ENCODE results near the gene GFY. TPM values are rescaled to one million over a fixed set of nuclear protein-coding genes. Genes with fewer than 3 reads are reported as not detected.

Gene GFY
- total RNA-seq, 1 donor = not detected

GRCh38 chr19:49432141-49433073 lies 7.2 kb downstream of the GFY start:
- DNase-seq (ENCODE audit: low read depth) = no peak
- TF ChIP-seq, protein P1, sequence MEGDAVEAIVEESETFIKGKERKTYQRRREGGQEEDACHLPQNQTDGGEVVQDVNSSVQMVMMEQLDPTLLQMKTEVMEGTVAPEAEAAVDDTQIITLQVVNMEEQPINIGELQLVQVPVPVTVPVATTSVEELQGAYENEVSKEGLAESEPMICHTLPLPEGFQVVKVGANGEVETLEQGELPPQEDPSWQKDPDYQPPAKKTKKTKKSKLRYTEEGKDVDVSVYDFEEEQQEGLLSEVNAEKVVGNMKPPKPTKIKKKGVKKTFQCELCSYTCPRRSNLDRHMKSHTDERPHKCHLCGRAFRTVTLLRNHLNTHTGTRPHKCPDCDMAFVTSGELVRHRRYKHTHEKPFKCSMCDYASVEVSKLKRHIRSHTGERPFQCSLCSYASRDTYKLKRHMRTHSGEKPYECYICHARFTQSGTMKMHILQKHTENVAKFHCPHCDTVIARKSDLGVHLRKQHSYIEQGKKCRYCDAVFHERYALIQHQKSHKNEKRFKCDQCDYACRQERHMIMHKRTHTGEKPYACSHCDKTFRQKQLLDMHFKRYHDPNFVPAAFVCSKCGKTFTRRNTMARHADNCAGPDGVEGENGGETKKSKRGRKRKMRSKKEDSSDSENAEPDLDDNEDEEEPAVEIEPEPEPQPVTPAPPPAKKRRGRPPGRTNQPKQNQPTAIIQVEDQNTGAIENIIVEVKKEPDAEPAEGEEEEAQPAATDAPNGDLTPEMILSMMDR (IDR thresholded peaks at IDR 0.05; ENCODE audit: insufficient read depth, low read depth, low read length) = no peak
- no peak overlapping the region for H3K4me3 ChIP-seq (ENCODE audit: low read depth, low read length)

DNA sequence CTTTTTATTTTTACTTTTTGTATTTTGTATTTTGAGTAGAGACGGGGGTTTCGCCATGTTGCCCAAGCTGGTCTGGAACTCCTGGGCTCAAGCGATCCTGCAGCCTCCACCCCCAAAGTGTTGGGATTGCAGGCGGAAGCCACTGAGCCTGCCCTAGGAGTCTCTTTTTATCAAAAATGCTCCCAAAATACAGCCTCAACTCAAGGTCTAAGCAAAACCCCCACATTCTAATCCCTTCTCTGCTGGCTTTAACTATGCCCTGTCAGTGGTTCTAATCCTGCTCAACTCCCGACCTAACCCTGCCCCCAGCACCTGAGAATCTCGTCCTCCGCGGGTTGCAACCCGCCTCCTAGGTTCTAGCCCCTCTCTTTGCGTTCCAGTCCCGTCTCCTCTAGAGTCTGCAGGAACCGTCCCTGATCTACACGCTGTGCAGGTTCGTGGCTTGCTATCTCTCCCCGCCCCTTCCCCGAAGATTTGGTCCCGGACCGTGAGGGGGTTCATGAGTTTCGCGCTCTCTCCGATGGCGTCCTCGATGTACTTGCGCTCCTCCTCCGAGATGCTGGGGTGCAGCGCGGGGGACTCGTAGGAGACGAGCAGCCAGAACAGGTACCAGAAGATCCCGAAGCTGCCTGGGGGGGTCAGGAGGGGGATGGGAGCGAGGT lies 8.2 kb downstream of the GFY start:
- no peak for DNase-seq (ENCODE audit: low read depth)
- no peak overlapping the region for H3K4me3 ChIP-seq (ENCODE audit: low read depth, low read length)
- TF ChIP-seq, protein P1 (IDR thresholded peaks at IDR 0.05; ENCODE audit: insufficient read depth, low read depth, low read length) = no peak

GRCh38 chr19:49434907-49435583 lies 9.9 kb downstream of the GFY start:
- TF ChIP-seq, protein P1 (IDR thresholded peaks at IDR 0.05; ENCODE audit: insufficient read depth, low read depth, low read length) = no peak
- H3K4me3 ChIP-seq (ENCODE audit: low read depth, low read length) = no peak overlapping the region
- no peak for DNase-seq (ENCODE audit: low read depth)

DNA sequence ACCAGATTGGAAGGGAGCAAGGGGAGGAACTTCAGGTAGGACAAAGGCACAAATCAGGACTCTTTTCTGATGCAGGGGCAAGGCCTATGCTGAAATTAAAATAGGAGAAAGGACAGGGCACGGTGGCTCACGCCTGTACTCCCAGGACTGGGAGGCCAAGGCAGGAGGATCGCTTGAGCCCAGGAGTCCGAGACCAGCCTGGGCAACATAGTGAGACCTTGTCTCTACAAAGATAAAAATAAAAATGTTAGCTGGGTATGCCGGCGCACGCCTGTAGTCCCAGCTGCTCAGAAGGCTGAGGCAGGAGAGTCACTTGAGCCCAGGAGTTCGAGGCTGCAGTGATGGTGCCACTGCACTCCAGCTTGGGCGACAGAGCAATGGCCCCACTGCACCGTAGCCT lies 10.5 kb downstream of the GFY start:
- H3K4me3 ChIP-seq (ENCODE audit: low read depth, low read length) = no peak overlapping the region
- no peak for DNase-seq (ENCODE audit: low read depth)
- TF ChIP-seq, protein P1 (IDR thresholded peaks at IDR 0.05; ENCODE audit: insufficient read depth, low read depth, low read length) = no peak

- TF ChIP-seq, protein P1 (IDR thresholded peaks at IDR 0.05; ENCODE audit: insufficient read depth, low read depth, low read length) = no peak
- H3K4me3 ChIP-seq (ENCODE audit: low read depth, low read length) = no peak overlapping the region
- DNase-seq (ENCODE audit: low read depth) = no peak
Observed at GRCh38 chr19:49436381-49437017, 11.3 kb downstream of the GFY start.

- no peak overlapping the region for H3K4me3 ChIP-seq (ENCODE audit: low read depth, low read length)
- DNase-seq (ENCODE audit: low read depth) = no peak
- TF ChIP-seq, protein P1 (IDR thresholded peaks at IDR 0.05; ENCODE audit: insufficient read depth, low read depth, low read length) = no peak
Observed at GRCh38 chr19:49437231-49437630, 12.0 kb downstream of the GFY start.

Data from fibroblast of villous mesenchyme (primary cell).